GM19351 (cell line): ENCODE data around the gene SLC20A1.
A peak's percentile ranks its signal among the peaks of the same experiment; 100 is the strongest.
"Not testable (repeated sequence)": the region's sequence is repeated elsewhere in the genome, so short reads cannot be mapped to it uniquely, and the experiment has no call there.

Experiments
- ATAC-seq: cut with Tn5 transposase; IDR thresholded peaks from one replicate; pipeline ENCODE4 v1.9.1; 2021; ENCODE audit warnings: mild to moderate bottlenecking, moderate library complexity; ENCODE audit not compliant: unreplicated experiment

Gene SLC20A1

GRCh38 chr2:112703684-112704083 is 57.9 kb downstream of the SLC20A1 start:
- no peak for ATAC-seq

DNA sequence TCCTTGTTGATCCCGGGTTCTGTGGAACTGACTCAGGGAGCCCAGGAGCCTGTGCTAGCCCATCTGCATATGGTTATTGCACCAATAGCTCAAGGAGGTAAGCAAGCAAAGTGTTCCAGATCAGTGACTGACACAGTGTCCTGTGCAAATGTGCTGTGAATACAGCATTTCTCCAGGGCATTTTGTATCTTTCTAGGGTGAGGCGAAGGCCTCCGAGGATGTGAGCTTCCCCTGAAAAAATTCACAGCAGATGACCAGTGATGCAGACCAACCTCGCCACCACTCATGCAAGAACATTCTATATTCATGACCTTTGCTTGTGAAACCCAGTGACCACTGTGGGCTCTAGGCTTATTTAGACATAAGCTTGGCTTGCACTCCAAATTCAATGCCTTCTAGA is 59.8 kb downstream of the SLC20A1 start:
- ATAC-seq = no peak

GRCh38 chr2:112706170-112706664 is 60.5 kb downstream of the SLC20A1 start:
- peak; percentile 40 for ATAC-seq

DNA sequence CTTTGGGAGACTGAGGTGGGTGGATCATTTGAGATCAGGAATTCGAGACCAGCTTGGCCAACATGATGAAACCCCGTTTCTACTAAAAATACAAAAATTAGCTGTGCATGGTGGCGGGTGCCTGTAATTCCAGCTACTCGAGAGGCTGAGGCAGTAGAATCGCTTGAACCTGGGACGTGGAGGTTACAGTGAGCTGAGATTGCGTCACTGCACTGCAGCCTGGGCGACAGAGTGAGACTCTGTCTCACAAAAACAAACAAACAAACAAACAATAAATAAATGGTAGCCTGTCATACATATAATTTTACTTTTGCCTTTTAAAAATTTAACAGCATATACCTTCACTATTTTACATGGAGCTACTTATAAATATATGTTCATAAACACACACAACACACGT is 61.2 kb downstream of the SLC20A1 start:
- ATAC-seq = not testable (repeated sequence)

DNA sequence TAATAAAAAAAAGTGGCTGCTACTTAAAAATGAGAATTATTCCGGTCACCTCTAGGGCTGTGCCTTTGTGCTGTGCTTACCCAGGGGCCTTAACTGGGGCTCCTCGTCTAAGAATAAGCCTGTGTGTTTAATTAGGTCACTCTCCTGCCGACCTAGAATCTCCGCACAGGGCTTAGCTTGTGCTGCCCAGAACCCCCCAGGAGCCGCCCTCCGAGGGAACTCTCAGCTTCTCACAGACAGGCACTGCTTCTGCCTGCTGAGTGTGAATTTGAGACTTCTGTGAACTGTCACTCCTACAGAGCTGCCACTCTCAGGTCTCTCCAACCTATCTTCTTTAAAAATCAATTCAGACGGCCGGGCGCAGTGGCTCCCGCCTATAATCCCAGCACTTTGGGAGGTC is 63.2 kb downstream of the SLC20A1 start:
- ATAC-seq = no peak

DNA sequence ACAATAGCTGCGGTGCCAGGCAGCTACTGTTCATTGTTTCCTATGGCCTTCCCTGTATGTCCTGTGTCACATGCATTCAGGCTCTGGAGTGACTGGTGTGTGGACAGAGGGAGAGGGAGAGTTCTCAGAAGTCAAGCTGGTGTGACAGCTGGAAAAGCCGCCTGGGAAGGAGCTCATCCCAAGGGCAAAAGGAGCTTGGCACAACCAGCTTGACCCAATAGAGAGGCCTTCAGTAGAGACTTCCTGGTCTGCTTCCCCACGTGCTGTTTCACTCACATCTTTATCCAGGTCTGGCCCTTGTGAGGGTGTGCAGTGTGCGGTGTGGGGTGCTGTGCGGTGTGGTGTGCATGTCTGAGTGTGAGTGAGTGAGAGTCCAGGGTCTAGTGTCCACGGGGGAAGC is 64.0 kb downstream of the SLC20A1 start:
- ATAC-seq = no peak

DNA sequence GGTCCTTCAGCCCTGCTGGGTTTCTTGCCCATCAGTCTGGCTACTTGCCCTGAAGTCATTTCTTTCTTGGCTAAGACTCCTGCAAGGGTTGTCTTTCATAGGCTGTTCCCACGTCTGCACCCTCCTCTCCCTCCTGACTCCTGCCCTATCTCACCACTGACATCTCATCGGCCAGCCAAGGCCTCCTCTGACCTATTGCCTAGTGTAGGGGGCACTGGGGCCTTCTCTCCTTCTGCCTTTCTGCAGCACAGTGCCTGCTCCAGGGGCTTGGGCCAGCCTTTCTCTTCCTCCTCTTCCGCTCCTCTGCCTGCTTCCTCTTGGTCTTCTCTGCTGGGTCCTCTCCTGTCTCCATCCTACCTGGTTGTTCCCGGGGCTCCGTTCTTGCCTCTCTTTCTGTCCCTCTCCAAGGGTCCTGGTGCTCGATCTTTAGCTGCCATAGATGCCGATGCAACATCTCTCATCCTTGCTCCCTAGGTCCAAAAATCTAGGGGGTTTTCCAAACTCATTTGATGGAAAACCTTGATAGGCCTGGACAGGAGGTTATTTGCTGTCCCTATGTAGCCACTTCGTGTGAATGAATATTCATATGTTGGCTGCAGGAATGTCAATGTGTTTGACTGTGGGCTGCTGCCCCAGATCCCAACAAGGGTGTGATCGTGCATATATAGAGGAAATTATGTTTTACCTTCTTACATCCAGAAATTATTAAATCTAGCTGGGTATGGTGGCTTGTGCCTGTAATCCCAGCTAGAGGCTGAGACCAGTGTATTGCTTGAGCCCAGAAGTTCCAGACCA is 65.4 kb downstream of the SLC20A1 start:
- ATAC-seq = no peak

- ATAC-seq = no peak
These were observed 66.7 kb downstream of the SLC20A1 start for GRCh38 chr2:112712465-112712864.

DNA sequence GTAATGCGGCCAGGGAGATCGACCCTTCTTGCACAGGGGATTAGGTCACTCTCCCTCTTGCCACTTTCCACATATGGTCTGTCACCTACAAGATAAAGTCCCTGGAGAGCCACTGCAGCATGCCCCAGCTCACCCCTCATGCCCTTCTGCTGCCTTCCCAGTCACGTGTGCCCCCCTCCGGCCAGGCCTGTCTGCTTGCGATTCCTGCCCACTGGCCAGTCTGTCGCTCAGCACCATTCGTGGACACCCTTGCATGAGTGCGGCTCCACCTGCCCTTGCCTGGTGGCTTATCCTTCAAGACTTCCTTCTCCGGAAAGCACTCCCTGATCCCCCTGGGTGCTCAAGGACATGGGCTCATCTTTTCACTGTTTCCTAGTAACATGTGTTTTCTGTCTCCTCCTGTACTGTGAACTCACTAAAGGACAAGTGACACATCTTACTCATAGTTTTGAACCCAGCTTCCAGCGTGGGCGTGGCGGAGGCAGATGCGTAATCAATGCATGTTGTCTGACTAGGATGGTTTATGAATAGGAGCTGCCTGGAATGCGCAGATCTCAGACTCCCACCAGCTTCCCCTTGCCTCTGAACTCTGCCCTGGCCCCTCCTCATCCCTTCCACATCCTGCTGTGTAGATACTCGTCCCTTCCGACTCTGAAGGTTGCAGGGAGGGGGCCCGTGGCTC is 67.3 kb downstream of the SLC20A1 start:
- ATAC-seq = no peak
